ENCODE data around the gene PI4KA.

DNA sequence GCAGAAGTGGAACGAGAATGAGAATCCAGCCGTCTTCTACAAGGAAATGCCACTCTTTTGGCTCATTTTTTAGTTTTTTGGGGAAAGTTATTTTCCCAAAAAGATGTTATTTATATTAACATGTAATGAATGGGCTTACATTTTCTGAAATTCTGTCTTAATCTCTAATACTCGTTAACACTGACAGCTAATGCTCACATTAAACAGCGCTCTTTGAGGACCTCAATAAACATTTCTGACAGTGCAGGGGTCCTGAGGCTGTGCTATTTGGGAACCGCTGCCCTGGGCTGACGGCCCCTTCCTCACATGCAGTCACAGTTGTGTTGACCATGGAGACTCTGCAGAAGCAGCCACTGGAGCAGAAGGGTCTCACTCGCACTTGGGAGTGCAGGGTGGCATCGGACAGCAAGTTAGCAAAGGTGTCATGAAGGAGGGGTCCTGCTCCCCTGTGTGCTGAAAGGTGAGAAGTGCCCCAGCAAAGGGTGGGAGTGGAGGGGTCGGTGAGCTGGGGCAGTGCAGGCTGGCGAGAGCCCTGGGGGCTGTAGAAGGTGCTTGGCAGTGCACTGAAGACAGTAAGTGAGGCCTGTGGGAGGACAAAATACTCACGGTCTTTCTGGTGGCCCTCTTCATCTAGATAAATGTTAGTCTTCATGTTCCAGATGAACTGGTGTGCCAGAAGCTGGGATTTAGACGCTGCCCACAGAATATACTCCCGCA, 137.8 kb downstream of the PI4KA start:
- TF ChIP-seq, protein P1, sequence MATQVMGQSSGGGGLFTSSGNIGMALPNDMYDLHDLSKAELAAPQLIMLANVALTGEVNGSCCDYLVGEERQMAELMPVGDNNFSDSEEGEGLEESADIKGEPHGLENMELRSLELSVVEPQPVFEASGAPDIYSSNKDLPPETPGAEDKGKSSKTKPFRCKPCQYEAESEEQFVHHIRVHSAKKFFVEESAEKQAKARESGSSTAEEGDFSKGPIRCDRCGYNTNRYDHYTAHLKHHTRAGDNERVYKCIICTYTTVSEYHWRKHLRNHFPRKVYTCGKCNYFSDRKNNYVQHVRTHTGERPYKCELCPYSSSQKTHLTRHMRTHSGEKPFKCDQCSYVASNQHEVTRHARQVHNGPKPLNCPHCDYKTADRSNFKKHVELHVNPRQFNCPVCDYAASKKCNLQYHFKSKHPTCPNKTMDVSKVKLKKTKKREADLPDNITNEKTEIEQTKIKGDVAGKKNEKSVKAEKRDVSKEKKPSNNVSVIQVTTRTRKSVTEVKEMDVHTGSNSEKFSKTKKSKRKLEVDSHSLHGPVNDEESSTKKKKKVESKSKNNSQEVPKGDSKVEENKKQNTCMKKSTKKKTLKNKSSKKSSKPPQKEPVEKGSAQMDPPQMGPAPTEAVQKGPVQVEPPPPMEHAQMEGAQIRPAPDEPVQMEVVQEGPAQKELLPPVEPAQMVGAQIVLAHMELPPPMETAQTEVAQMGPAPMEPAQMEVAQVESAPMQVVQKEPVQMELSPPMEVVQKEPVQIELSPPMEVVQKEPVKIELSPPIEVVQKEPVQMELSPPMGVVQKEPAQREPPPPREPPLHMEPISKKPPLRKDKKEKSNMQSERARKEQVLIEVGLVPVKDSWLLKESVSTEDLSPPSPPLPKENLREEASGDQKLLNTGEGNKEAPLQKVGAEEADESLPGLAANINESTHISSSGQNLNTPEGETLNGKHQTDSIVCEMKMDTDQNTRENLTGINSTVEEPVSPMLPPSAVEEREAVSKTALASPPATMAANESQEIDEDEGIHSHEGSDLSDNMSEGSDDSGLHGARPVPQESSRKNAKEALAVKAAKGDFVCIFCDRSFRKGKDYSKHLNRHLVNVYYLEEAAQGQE (IDR thresholded peaks at IDR 0.05; ENCODE audit: low read depth) = no peak
- TF ChIP-seq EP300 (IDR thresholded peaks at IDR 0.05; ENCODE audit: borderline replicate concordance) (no peak), TAF1 (IDR thresholded peaks at IDR 0.05; ENCODE audit: low read depth) (no peak), RAD21 (IDR thresholded peaks at IDR 0.05; ENCODE audit: low read depth) (no peak), YY1 (IDR thresholded peaks at IDR 0.05; ENCODE audit: low read depth) (no peak), CREB1 (IDR thresholded peaks at IDR 0.05; ENCODE audit: low read depth) (no peak), TEAD4 (IDR thresholded peaks at IDR 0.05) (no peak), TCF12 (IDR thresholded peaks at IDR 0.05; ENCODE audit: low read depth) (no peak), EGR1 (IDR thresholded peaks at IDR 0.05) (no peak), CEBPB (IDR thresholded peaks at IDR 0.05) (no peak)
